T-helper 2 cell treated with Interferon-gamma antibody and Interleukin-4, amounts not matched to agents 100 ng/mL and 5 ng/mL, for 36 hours (primary cell): Measurements from ENCODE around the gene OR9G1. TPM values are rescaled to one million over a fixed set of nuclear protein-coding genes. Genes with fewer than 3 reads are reported as not detected.
"Not testable (repeated sequence)": the region's sequence is repeated elsewhere in the genome, so short reads cannot be mapped to it uniquely, and the experiment has no call there.

Experiments used
- intact Hi-C: fragments of 100-400 bp; cut with micrococcal nuclease; formaldehyde crosslinking; loops from one replicate; pipeline ENCODE4 v1.15.1; 2023
- total RNA-seq: library from RNA; stranded (reverse); gene quantifications from 2 replicates; pipeline ENCODE4 v1.2.3, GENCODE V29; 2022

Gene OR9G1
- not detected in 2 replicates for total RNA-seq

- intact Hi-C loops = no loop called here
These were observed at the start of gene OR9G1 for GRCh38 chr11:56698795-56699194. Gene OR9G1 (plus strand): TSS chr11:56699095. CDS start chr11:56700388, 1,293 bp downstream.

GRCh38 chr11:56659755-56660154, 39.1 kb upstream of the OR9G1 start:
- intact Hi-C loops = no loop called here

- intact Hi-C loops = no loop called here
These were observed 35.5 kb upstream of the OR9G1 start, which contains the start of gene OR5AR1 for GRCh38 chr11:56663386-56663785. Gene OR5AR1 (plus strand): TSS chr11:56663686. CDS start chr11:56663686, 0 bp downstream.

GRCh38 chr11:56670984-56671383, 27.9 kb upstream of the OR9G1 start:
- intact Hi-C loops = no loop called here

GRCh38 chr11:56688554-56689100, 10.3 kb upstream of the OR9G1 start:
- intact Hi-C loops = no loop called here

- intact Hi-C loops = not testable (repeated sequence)
These were observed 7.7 kb upstream of the OR9G1 start for GRCh38 chr11:56691179-56691578.

- intact Hi-C loops = no loop called here
These were observed 5.5 kb upstream of the OR9G1 start for GRCh38 chr11:56693428-56693827.

GRCh38 chr11:56700242-56700913, 1.5 kb downstream of the OR9G1 start:
- intact Hi-C loops = no loop called here

GRCh38 chr11:56700914-56701485, 2.1 kb downstream of the OR9G1 start:
- intact Hi-C loops = no loop called here

- intact Hi-C loops = no loop called here
These were observed 7.0 kb downstream of the OR9G1 start for GRCh38 chr11:56705784-56706396.

GRCh38 chr11:56706486-56706885, 7.6 kb downstream of the OR9G1 start:
- intact Hi-C loops = no loop called here

- intact Hi-C loops = no loop called here
These were observed 15.3 kb downstream of the OR9G1 start for GRCh38 chr11:56714206-56714605.

GRCh38 chr11:56716379-56716854, 17.5 kb downstream of the OR9G1 start:
- intact Hi-C loops = no loop called here

- intact Hi-C loops = no loop called here
These were observed 21.6 kb downstream of the OR9G1 start for GRCh38 chr11:56720513-56720912.

- intact Hi-C loops = no loop called here
These were observed 41.2 kb downstream of the OR9G1 start for GRCh38 chr11:56740107-56740506.

- intact Hi-C loops = no loop called here
These were observed 42.0 kb downstream of the OR9G1 start for GRCh38 chr11:56740886-56741285.

- intact Hi-C loops = no loop called here
These were observed 49.7 kb downstream of the OR9G1 start, which contains the start of gene OR9G4 for GRCh38 chr11:56748597-56748996. Gene OR9G4 (minus strand): TSS chr11:56748697. CDS start chr11:56743766, 4,931 bp downstream.

- intact Hi-C loops = no loop called here
These were observed 51.3 kb downstream of the OR9G1 start for GRCh38 chr11:56750190-56750589.

- intact Hi-C loops = no loop called here
These were observed 52.6 kb downstream of the OR9G1 start for GRCh38 chr11:56751480-56751879.
